ENCODE data around the gene PSMB3. TPM values are rescaled to one million over a fixed set of nuclear protein-coding genes. Genes with fewer than 3 reads are reported as not detected.
A peak's percentile ranks its signal among the peaks of the same experiment; 100 is the strongest.

Gene PSMB3
- total and polyA plus RNA-seq, 9 of the 15 experiments (the other 6 are each of a cell fraction or from before 2014, with no cell fraction given), result 460 to 2,775 (median 574) TPM

GRCh38 chr17:38799501-38800236 is 47.1 kb downstream of the PSMB3 start, which contains the start of gene PIP4K2B (continued):
- TF ChIP-seq ATF3 (IDR thresholded peaks at IDR 0.05), result no peak
- TF ChIP-seq ATF3 (CRISPR knock-in tag; conservative IDR thresholded peaks at IDR 0.05), result peak; percentile 63; the same call in 1 of the 2 replicates
- TF ChIP-seq PCBP1 (IDR thresholded peaks at IDR 0.05; ENCODE audit: low read depth, low read length, poor library complexity, severe bottlenecking), result peak; percentile 77
- TF ChIP-seq ZNF197 (CRISPR knock-in tag; IDR thresholded peaks at IDR 0.05; ENCODE audit: low read depth), result no peak
- TF ChIP-seq NR2F6 (CRISPR knock-in tag; IDR thresholded peaks at IDR 0.05), result 0 out of 2 replicates have a peak, but pooled peaks have one; percentile 60
- peak; percentile 93 for TF ChIP-seq GABPA (tag; conservative IDR thresholded peaks at IDR 0.05; ENCODE audit: low read depth)
- TF ChIP-seq, protein P1, sequence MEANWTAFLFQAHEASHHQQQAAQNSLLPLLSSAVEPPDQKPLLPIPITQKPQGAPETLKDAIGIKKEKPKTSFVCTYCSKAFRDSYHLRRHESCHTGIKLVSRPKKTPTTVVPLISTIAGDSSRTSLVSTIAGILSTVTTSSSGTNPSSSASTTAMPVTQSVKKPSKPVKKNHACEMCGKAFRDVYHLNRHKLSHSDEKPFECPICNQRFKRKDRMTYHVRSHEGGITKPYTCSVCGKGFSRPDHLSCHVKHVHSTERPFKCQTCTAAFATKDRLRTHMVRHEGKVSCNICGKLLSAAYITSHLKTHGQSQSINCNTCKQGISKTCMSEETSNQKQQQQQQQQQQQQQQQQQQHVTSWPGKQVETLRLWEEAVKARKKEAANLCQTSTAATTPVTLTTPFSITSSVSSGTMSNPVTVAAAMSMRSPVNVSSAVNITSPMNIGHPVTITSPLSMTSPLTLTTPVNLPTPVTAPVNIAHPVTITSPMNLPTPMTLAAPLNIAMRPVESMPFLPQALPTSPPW (CRISPR knock-in tag; IDR thresholded peaks at IDR 0.05), result peak; percentile 96
- TF ChIP-seq HIVEP1 (CRISPR knock-in tag; IDR thresholded peaks at IDR 0.05), result 0 out of 2 replicates have a peak, but pooled peaks have one; percentile 26
- peak; percentile 83; the same call in 1 of the 2 replicates for TF ChIP-seq SAFB (IDR thresholded peaks at IDR 0.05; ENCODE audit: borderline replicate concordance, low read depth, low read length)
- TF ChIP-seq, protein P2, sequence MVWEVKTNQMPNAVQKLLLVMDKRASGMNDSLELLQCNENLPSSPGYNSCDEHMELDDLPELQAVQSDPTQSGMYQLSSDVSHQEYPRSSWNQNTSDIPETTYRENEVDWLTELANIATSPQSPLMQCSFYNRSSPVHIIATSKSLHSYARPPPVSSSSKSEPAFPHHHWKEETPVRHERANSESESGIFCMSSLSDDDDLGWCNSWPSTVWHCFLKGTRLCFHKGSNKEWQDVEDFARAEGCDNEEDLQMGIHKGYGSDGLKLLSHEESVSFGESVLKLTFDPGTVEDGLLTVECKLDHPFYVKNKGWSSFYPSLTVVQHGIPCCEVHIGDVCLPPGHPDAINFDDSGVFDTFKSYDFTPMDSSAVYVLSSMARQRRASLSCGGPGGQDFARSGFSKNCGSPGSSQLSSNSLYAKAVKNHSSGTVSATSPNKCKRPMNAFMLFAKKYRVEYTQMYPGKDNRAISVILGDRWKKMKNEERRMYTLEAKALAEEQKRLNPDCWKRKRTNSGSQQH (CRISPR knock-in tag; IDR thresholded peaks at IDR 0.05), result peak; percentile 73; the same call in 1 of the 2 replicates
- TF ChIP-seq ZNF12 (CRISPR knock-in tag; IDR thresholded peaks at IDR 0.05), result no peak
- no peak for TF ChIP-seq SNIP1 (IDR thresholded peaks at IDR 0.05; ENCODE audit: low read depth)
- peak in 1 of 2 experiments; percentile 25; a peak in 1 of 4 replicates for TF ChIP-seq TRIM24 (IDR thresholded peaks at IDR 0.05)

All from K562 (cell line).